CD14-positive monocyte (primary cell): Measurements from ENCODE around the gene LRP1B. TPM values are rescaled to one million over a fixed set of nuclear protein-coding genes. Genes with fewer than 3 reads are reported as not detected.

ENCODE experiments used
- DNase-seq, 3 donors: peaks; one replicate each; pipeline ENCODE4 v3.0.0-alpha.2; 2011 to 2022
- H2AFZ ChIP-seq: 2 replicates; pipeline ENCODE4 v1.6.0; 2012; ENCODE audit warnings: mild to moderate bottlenecking, low read depth, low read length, inconsistent platforms; ENCODE audit not compliant: insufficient read depth, poor library complexity, severe bottlenecking
- H3K27ac ChIP-seq, 2 donors: 1 replicate in 1 of 2; 2 replicates in 1 of 2; pipeline ENCODE4 v1.5.1; 2012 to 2013; ENCODE audit warnings: low read length in 2 of 2, control low read depth in 1 of 2, inconsistent platforms in 1 of 2, low read depth in 1 of 2, mild to moderate bottlenecking in 1 of 2
- H3K27me3 ChIP-seq, 2 donors: one replicate each; pipeline versions ENCODE4 v1.6.0 to v1.6.1; 2011 to 2013; ENCODE audit warnings: low read length in 2 of 2; ENCODE audit not compliant: control insufficient read depth in 2 of 2, insufficient read depth in 2 of 2
- H3K36me3 ChIP-seq, 2 donors: replicated peaks in 1 of 2; 1 replicate in 1 of 2; 2 replicates in 1 of 2; pipeline versions ENCODE4 v1.5.1 to v1.6.1; 2012 to 2013; ENCODE audit warnings: low read length in 2 of 2, control low read depth in 1 of 2, inconsistent platforms in 1 of 2, mild to moderate bottlenecking in 1 of 2; ENCODE audit not compliant: insufficient read depth in 2 of 2, control insufficient read depth in 1 of 2
- H3K4me1 ChIP-seq, 2 donors: 1 replicate in 1 of 2; 2 replicates in 1 of 2; pipeline versions ENCODE4 v1.5.1 to v1.6.1; 2012 to 2013; ENCODE audit warnings: low read length in 2 of 2, control low read depth in 1 of 2, inconsistent platforms in 1 of 2, mild to moderate bottlenecking in 1 of 2, moderate library complexity in 1 of 2; ENCODE audit not compliant: insufficient read depth in 2 of 2, control insufficient read depth in 1 of 2
- H3K4me2 ChIP-seq: replicated peaks from 2 replicates; pipeline ENCODE3; 2012; ENCODE audit warnings: low read length, moderate library complexity, mild to moderate bottlenecking; ENCODE audit not compliant: poor library complexity, severe bottlenecking; ENCODE audit errors: extremely low read depth
- H3K4me3 ChIP-seq, 3 experiments: fragments of 200-600 bp in 1 of 3; sonication (generic) in 1 of 3; replicated peaks in 1 of 3; 1 replicate in 2 of 3; 2 replicates in 1 of 3; pipeline ENCODE4 v1.5.1; 2011 to 2013; ENCODE audit warnings: low read length in 3 of 3, mild to moderate bottlenecking in 3 of 3, control low read depth in 2 of 3, low read depth in 2 of 3, inconsistent platforms in 1 of 3, moderate library complexity in 1 of 3
- H3K79me2 ChIP-seq: 2 replicates; pipeline ENCODE4 v1.6.0; 2012; ENCODE audit warnings: mild to moderate bottlenecking, control low read depth, inconsistent platforms, low read length, moderate library complexity; ENCODE audit not compliant: insufficient read depth
- H3K9ac ChIP-seq: 2 replicates; pipeline ENCODE4 v1.6.0; 2017; ENCODE audit warnings: low read length, mild to moderate bottlenecking; ENCODE audit not compliant: insufficient read depth, poor library complexity, severe bottlenecking
- H3K9me3 ChIP-seq, 2 donors: replicated peaks in 1 of 2; 1 replicate in 1 of 2; 2 replicates in 1 of 2; pipeline versions ENCODE4 v1.5.1 to v1.6.1; 2012 to 2013; ENCODE audit warnings: low read length in 2 of 2, control low read depth in 1 of 2; ENCODE audit not compliant: control insufficient read depth in 1 of 2, insufficient read depth in 1 of 2
- H4K20me1 ChIP-seq: 2 replicates; pipeline ENCODE4 v1.6.0; 2012; ENCODE audit warnings: mild to moderate bottlenecking, low read length, control low read depth, moderate library complexity; ENCODE audit not compliant: insufficient read depth
- H3K27ac Mint-ChIP-seq, 7 donors: one replicate each; pipeline ENCODE4 v1.8.0; 2020; ENCODE audit warnings: mild to moderate bottlenecking in 7 of 7, mixed read lengths in 7 of 7, moderate library complexity in 6 of 7, inconsistent platforms in 2 of 7
- H3K27me3 Mint-ChIP-seq, 3 donors: one replicate each; pipeline ENCODE4 v1.8.0; 2021 to 2022; ENCODE audit warnings: low read depth in 3 of 3, mild to moderate bottlenecking in 3 of 3, mixed read lengths in 3 of 3, moderate library complexity in 3 of 3, inconsistent platforms in 1 of 3
- H3K36me3 Mint-ChIP-seq, 2 donors: one replicate each; pipeline ENCODE4 v1.8.0; 2020; ENCODE audit warnings: mixed read lengths in 2 of 2, inconsistent platforms in 1 of 2, mild to moderate bottlenecking in 1 of 2
- H3K4me1 Mint-ChIP-seq: one replicate; pipeline ENCODE4 v1.8.0; 2020; ENCODE audit warnings: mild to moderate bottlenecking, mixed read lengths
- H3K4me3 Mint-ChIP-seq, 2 donors: one replicate each; pipeline ENCODE4 v1.8.0; 2020; ENCODE audit warnings: mild to moderate bottlenecking in 2 of 2, mixed read lengths in 2 of 2, moderate library complexity in 1 of 2
- H3K9me3 Mint-ChIP-seq, 7 donors: one replicate each; pipeline ENCODE4 v1.8.0; 2020 to 2022; ENCODE audit warnings: mixed read lengths in 7 of 7, mild to moderate bottlenecking in 6 of 7, moderate library complexity in 6 of 7, inconsistent platforms in 2 of 7
- CTCF ChIP-seq: fragments of 200-600 bp; IDR thresholded peaks from one replicate; pipeline ENCODE4 v1.8.0; 2022; ENCODE audit warnings: antibody characterized with exemption, mild to moderate bottlenecking
- WGBS: methylation state at CpG from one replicate; pipeline ENCODE4 v1.1.5; 2013; ENCODE audit warnings: missing lambda C conversion rate; ENCODE audit not compliant: insufficient coverage; 5-methylcytosine and 5-hydroxymethylcytosine counted together
- intact Hi-C, 2 donors: fragments of 100-400 bp; cut with micrococcal nuclease; formaldehyde crosslinking; loops; one replicate each; pipeline versions ENCODE4 v1.15.0 to v1.15.1; 2023
- polyA plus RNA-seq, 3 donors: library from polyadenylated mRNA; depleted of rRNA in 1 of 3; unstranded in 2 of 3; stranded (reverse) in 1 of 3; fragments of 300-500 nt in 2 of 3; fragments of >200 nt in 1 of 3; fragmentation: Illumina TruSeq in 2 of 3; gene quantifications; 1 replicate in 2 of 3; 2 replicates in 1 of 3; pipeline ENCODE4 v1.2.3, GENCODE V29; 2012 to 2021

The LRP1B gene
- polyA plus RNA-seq, 3 donors, result not detected

- Mint-ChIP-seq H3K4me3 (no peak overlapping the region), H3K27ac (no peak overlapping the region), H3K36me3 (no peaks in the 10 kb centered on the region), H3K9me3 (peaks cover 0 to 6% (median 1%) of the 10 kb centered on the region in 7 donors), H3K27me3 (no peaks in the 10 kb centered on the region), H3K4me1 (no peaks in the 10 kb centered on the region)
- Histone ChIP-seq H3K79me2 (no peaks in the 10 kb centered on the region), H4K20me1 (no peaks in the 10 kb centered on the region), H3K27ac (no peak overlapping the region), H3K4me3 (no peak overlapping the region), H3K9me3 (no peaks in the 10 kb centered on the region), H3K4me1 (no peaks in the 10 kb centered on the region), H2AFZ (no peak overlapping the region), H3K36me3 (no peaks in the 10 kb centered on the region), H3K9ac (no peak overlapping the region), H3K27me3 (no peaks in the 10 kb centered on the region), H3K4me2 (no peak overlapping the region)
- no peak for TF ChIP-seq CTCF
- 70% methylated on average over 1 of the region's 2 CpGs for WGBS
- no peak for DNase-seq
- intact Hi-C loops, result no loop called here
These were observed 807.2 kb downstream of the LRP1B start for GRCh38 chr2:141323571-141323970.

- no peaks in the 10 kb centered on the region for H3K4me1 ChIP-seq
- Mint-ChIP-seq H3K36me3 (no peaks in the 10 kb centered on the region), H3K4me1 (no peaks in the 10 kb centered on the region), H3K4me3 (no peak overlapping the region), H3K27ac (no peak overlapping the region), H3K27me3 (peaks cover 0 to 2% (median 0%) of the 10 kb centered on the region in 3 donors), H3K9me3 (peaks cover 0 to 3% (median 0%) of the 10 kb centered on the region in 7 donors)
- no peak overlapping the region for H2AFZ ChIP-seq
- no peak overlapping the region for H3K4me3 ChIP-seq
- no peaks in the 10 kb centered on the region for H4K20me1 ChIP-seq
- no peak for TF ChIP-seq CTCF
- intact Hi-C loops, result no loop called here
- H3K36me3 ChIP-seq, result no peaks in the 10 kb centered on the region
- H3K79me2 ChIP-seq, result no peaks in the 10 kb centered on the region
- no peaks in the 10 kb centered on the region for H3K9me3 ChIP-seq
- H3K9ac ChIP-seq, result no peak overlapping the region
- H3K27ac ChIP-seq, result no peak overlapping the region
- H3K4me2 ChIP-seq, result no peak overlapping the region
- H3K27me3 ChIP-seq, result no peaks in the 10 kb centered on the region
- DNase-seq, result no peak
These were observed 812.8 kb downstream of the LRP1B start for GRCh38 chr2:141317986-141318385.
